HFF-Myc (cell line): Measurements from ENCODE around the gene RERE.
A peak's percentile ranks its signal among the peaks of the same experiment; 100 is the strongest.

Experiments
- DNase-seq: peaks from one replicate; pipeline ENCODE4 v3.0.0-alpha.2; 2011; ENCODE audit warnings: low read depth; ENCODE audit errors: extremely low read depth
- H3K4me3 ChIP-seq: replicated peaks from 2 replicates; pipeline ENCODE4 v1.5.1; 2011; ENCODE audit warnings: low read depth, mild to moderate bottlenecking, control low read depth, low read length
- TF ChIP-seq, protein P1 (sequence below): IDR thresholded peaks from 2 replicates; pipeline ENCODE4 v1.5.1; 2012; ENCODE audit warnings: mild to moderate bottlenecking, low read depth, low read length, control low read depth; ENCODE audit errors: missing control alignments

Gene RERE

DNA sequence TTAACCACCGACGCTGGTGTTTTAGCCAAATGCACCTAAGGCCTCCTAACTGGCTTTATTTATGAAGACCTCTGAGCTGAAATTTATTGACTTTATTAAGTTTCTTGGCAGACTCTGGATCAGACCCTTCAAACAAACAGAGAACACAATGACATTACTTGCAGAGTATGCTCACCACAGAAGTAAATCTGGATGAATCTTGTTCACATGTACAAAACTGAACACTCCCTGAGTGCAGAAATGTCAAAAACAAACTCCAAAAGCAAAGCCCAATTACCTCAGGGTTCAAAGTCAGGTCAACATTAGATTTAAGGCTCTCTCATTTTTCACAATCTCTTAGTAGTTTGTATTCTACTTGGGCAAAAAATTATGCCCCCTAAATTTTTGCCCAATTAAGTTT, 280.9 kb downstream of the RERE start:
- no peak overlapping the region for H3K4me3 ChIP-seq
- TF ChIP-seq, protein P1, sequence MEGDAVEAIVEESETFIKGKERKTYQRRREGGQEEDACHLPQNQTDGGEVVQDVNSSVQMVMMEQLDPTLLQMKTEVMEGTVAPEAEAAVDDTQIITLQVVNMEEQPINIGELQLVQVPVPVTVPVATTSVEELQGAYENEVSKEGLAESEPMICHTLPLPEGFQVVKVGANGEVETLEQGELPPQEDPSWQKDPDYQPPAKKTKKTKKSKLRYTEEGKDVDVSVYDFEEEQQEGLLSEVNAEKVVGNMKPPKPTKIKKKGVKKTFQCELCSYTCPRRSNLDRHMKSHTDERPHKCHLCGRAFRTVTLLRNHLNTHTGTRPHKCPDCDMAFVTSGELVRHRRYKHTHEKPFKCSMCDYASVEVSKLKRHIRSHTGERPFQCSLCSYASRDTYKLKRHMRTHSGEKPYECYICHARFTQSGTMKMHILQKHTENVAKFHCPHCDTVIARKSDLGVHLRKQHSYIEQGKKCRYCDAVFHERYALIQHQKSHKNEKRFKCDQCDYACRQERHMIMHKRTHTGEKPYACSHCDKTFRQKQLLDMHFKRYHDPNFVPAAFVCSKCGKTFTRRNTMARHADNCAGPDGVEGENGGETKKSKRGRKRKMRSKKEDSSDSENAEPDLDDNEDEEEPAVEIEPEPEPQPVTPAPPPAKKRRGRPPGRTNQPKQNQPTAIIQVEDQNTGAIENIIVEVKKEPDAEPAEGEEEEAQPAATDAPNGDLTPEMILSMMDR, result no peak
- DNase-seq, result no peak

DNA sequence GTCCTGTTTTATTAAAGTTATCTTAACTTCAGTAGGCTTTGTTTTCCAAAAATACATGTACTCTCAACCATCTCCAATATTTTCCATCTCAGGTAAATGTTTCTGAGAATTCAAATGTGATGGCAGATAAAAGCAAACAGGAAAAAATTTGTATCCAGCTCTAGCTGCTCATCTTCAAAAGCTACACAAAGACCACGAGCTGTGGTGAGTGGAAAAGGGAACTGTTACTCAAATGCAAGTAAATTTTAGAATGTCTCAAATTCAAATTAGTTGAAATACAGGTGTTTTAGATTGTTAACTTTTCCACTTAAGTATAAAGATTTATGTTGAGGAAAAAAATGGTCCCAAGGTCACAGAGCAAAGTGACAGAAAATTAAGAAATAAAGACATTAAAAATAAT, 283.5 kb downstream of the RERE start:
- TF ChIP-seq, protein P1, result no peak
- no peak for DNase-seq
- no peak overlapping the region for H3K4me3 ChIP-seq

DNA sequence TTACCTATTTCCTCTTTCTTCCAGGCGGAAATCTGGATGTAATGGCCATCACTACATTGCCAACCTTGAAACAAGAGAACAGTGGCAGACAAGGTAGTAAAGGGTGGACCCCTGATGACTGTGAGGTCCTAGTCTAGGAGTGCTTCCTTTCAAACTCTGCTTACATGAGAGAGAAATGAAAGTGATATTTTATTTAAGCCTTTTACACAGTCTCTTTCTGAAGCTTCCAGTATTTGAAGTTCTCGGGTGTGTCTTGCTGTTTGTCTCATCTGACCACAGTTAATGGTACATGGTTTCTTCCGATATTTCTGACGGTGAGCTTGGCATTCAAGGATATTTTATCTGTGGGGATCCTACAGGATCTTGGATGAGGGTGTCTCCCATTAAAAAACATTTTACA, 284.3 kb downstream of the RERE start:
- H3K4me3 ChIP-seq, result no peak overlapping the region
- TF ChIP-seq, protein P1, result no peak
- no peak for DNase-seq

DNA sequence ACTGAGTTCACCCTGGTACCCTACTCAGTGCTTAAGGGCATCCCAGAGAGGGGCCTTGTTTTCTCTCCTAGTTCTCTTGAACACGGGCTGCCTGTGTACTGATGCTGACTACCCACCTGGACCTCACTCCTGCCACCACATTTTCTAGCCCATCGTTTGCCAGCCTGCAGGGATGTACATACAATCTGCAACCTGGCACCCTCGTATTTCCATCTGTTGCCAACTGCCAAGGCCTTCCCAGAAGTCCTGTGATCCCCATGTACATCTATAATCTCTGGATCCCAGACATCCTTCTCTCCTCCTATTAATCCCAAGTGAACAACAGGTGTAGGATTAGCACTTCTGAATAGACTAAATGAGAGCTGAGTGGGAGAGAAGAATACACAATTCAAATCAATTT, 287.5 kb downstream of the RERE start:
- TF ChIP-seq, protein P1, result no peak
- no peak for DNase-seq
- no peak overlapping the region for H3K4me3 ChIP-seq

DNA sequence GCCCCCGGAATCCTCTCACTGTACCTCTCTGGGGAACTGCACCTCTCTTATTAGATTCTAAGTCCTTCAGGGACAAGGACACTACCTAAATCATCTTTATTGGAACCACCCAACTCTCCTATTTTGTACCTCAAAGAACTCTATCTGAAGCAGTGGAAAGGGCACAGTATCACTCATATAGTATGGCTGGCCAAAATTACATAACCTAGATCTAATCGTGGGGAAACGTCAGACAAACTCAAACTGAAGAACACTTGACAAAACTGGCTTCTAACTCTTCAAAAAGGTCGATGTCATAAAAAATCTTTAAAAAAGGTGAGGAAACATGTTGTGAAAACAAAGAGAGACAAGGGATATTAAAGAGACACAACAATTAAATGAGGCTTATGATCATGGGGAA, 289.5 kb downstream of the RERE start:
- TF ChIP-seq, protein P1, result no peak
- no peak overlapping the region for H3K4me3 ChIP-seq

DNA sequence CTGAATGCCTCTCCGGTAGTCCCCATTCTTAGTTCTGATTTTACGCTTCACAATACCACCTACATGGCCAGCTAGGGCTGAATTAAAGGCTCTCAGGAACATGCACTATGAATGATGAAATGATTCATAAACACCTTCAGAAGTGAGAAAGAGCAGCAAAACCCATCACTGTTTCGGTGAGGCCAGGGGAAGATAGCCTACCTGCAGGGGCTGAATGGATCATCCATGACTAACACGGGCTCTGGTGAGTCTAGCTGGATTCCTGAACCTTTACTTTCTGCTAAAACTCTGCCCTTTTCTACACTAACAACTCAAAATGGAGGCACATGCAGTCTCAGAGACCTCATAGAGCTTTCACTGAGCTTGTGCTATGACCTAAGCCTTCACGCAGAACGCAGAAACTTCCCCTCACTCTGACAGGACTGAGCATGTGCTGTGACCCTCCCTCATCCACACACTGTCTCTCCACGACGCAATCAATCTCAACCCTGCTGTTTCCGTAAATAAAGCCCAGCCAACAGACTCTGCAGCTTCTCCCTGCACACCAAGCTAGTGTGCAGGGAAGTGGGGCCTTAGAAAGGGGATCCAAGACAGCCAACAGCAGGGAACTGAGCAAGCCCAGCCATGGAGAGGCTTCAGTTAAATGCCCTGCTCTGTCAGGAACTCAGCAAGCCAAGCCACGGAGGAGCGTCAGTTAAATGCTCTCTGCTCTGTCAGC, 291.7 kb downstream of the RERE start:
- peak; percentile 83 for DNase-seq
- peak overlapping the region; percentile 47 for H3K4me3 ChIP-seq
- TF ChIP-seq, protein P1, result no peak

More for the DNA sequence above, 289.5 kb downstream of the RERE start:
- no peak for DNase-seq

- peak overlapping the region; percentile 47 for H3K4me3 ChIP-seq
- TF ChIP-seq, protein P1, result no peak
- DNase-seq, result no peak
These were observed 292.3 kb downstream of the RERE start for GRCh38 chr1:8525216-8525557.
